ENCODE measurements around the gene NDUFS2.
A peak's percentile ranks its signal among the peaks of the same experiment; 100 is the strongest.

GRCh38 chr1:161200992-161201835 lies 953 bp upstream of the NDUFS2 start:
- TF ChIP-seq POLR2A (IDR thresholded peaks at IDR 0.05), result peak in 1 of 2 donors; percentile 5
- TF ChIP-seq, protein P1, sequence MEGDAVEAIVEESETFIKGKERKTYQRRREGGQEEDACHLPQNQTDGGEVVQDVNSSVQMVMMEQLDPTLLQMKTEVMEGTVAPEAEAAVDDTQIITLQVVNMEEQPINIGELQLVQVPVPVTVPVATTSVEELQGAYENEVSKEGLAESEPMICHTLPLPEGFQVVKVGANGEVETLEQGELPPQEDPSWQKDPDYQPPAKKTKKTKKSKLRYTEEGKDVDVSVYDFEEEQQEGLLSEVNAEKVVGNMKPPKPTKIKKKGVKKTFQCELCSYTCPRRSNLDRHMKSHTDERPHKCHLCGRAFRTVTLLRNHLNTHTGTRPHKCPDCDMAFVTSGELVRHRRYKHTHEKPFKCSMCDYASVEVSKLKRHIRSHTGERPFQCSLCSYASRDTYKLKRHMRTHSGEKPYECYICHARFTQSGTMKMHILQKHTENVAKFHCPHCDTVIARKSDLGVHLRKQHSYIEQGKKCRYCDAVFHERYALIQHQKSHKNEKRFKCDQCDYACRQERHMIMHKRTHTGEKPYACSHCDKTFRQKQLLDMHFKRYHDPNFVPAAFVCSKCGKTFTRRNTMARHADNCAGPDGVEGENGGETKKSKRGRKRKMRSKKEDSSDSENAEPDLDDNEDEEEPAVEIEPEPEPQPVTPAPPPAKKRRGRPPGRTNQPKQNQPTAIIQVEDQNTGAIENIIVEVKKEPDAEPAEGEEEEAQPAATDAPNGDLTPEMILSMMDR (IDR thresholded peaks at IDR 0.05 in 4 of 5, conservative IDR thresholded peaks at IDR 0.05 in 1 of 5), result no peak

Measured in gastrocnemius medialis (tissue), 4 donors.